OCI-LY1 (cell line): ENCODE measurements around the gene UBA52.

Source experiments
- EZH2 ChIP-seq: fragments of 200-600 bp; sonication (generic), shearing (Covaris generic); IDR thresholded peaks from 2 replicates; pipeline ENCODE4 v1.8.0; 2017; ENCODE audit warnings: borderline replicate concordance, mixed run types, mild to moderate bottlenecking, antibody characterized with exemption, low read length, moderate library complexity, mixed read lengths
- TF ChIP-seq, protein P1 (sequence below): fragments of 200-600 bp; sonication (generic), shearing (Covaris generic); IDR thresholded peaks from 2 replicates; pipeline ENCODE4 v1.5.1; 2017; ENCODE audit warnings: mild to moderate bottlenecking, antibody characterized with exemption, low read length, moderate library complexity, mixed read lengths

DNA sequence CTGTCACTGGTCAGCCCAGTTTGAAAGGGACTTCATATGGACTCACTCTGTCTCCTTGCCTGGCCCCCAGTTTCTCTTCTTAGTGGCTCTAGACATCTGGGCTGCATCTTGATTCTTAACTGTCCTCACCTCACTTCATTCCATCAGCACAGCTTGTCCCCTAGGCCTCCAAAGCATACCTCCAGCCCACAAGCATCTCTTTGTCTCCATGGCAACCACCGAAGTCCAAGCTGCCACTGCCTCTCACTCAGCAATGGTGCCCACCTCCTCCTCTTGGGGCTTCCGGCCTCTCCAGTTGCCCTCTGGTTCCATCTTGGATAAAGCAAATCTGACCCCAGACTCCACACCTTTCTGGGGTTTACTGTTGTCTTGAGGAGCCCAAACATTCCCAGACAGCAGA lies 55.2 kb downstream of the UBA52 start:
- TF ChIP-seq, protein P1, sequence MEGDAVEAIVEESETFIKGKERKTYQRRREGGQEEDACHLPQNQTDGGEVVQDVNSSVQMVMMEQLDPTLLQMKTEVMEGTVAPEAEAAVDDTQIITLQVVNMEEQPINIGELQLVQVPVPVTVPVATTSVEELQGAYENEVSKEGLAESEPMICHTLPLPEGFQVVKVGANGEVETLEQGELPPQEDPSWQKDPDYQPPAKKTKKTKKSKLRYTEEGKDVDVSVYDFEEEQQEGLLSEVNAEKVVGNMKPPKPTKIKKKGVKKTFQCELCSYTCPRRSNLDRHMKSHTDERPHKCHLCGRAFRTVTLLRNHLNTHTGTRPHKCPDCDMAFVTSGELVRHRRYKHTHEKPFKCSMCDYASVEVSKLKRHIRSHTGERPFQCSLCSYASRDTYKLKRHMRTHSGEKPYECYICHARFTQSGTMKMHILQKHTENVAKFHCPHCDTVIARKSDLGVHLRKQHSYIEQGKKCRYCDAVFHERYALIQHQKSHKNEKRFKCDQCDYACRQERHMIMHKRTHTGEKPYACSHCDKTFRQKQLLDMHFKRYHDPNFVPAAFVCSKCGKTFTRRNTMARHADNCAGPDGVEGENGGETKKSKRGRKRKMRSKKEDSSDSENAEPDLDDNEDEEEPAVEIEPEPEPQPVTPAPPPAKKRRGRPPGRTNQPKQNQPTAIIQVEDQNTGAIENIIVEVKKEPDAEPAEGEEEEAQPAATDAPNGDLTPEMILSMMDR: no peak
- no peak for TF ChIP-seq EZH2
